HEK293 (cell line): ENCODE results near the gene NTSR1.

Experiments
- CTCF ChIA-PET: fragments of 350-600 bp; formaldehyde crosslinking; extraction: SDS; loops from one replicate; lab custom pipeline; 2021; ENCODE audit warnings: antibody characterized with exemption; lab: Yijun Ruan, JAX
- POLR2A ChIA-PET: fragments of 300-600 bp; formaldehyde crosslinking; extraction: SDS; loops from one replicate; lab custom pipeline; 2020; ENCODE audit warnings: antibody characterized with exemption, inconsistent platforms; lab: Yijun Ruan, JAX
- H3K27ac ChIP-seq: fragments of 200-500 bp; sonication (Bioruptor generic); 2 replicates; pipeline ENCODE4 v1.5.1; 2014; ENCODE audit warnings: low read depth, low read length, control low read depth, inconsistent platforms; ENCODE audit errors: extremely low read depth
- H3K36me3 ChIP-seq, 2 experiments: fragments of 200-500 bp in 1 of 2; sonication (Bioruptor generic) in 1 of 2; 1 replicate in 1 of 2; 2 replicates in 1 of 2; pipeline ENCODE4 v1.5.1; 2014 to 2017; ENCODE audit warnings: inconsistent platforms in 2 of 2, low read length in 2 of 2; ENCODE audit not compliant: control insufficient read depth in 2 of 2, insufficient read depth in 1 of 2
- H3K4me1 ChIP-seq: fragments of 200-500 bp; sonication (Bioruptor generic); 2 replicates; pipeline ENCODE4 v1.5.1; 2014; ENCODE audit warnings: mild to moderate bottlenecking, low read length, inconsistent platforms; ENCODE audit not compliant: control insufficient read depth, insufficient read depth
- H3K4me3 ChIP-seq: 2 replicates; pipeline ENCODE4 v1.5.1; 2011; ENCODE audit warnings: low read depth, mild to moderate bottlenecking, control low read depth, low read length, moderate library complexity
- H3K9me3 ChIP-seq: fragments of 200-500 bp; sonication (Bioruptor generic); 2 replicates; pipeline ENCODE4 v1.5.1; 2014; ENCODE audit warnings: low read depth, low read length, inconsistent platforms; ENCODE audit not compliant: control insufficient read depth, insufficient read depth
- GLIS1 ChIP-seq: fragments of 450-650 bp; formaldehyde crosslinking; IDR thresholded peaks from 2 replicates; pipeline ENCODE4 v1.5.1; 2016; ENCODE audit warnings: missing biosample characterization, missing genetic modification characterization
- MYNN ChIP-seq: fragments of 450-650 bp; formaldehyde crosslinking; IDR thresholded peaks from 2 replicates; pipeline ENCODE4 v1.5.1; 2016; ENCODE audit warnings: missing biosample characterization, missing genetic modification characterization, borderline replicate concordance
- SCRT2 ChIP-seq: fragments of 450-650 bp; formaldehyde crosslinking; IDR thresholded peaks from 2 replicates; pipeline ENCODE4 v1.5.1; 2016; ENCODE audit warnings: missing biosample characterization, missing genetic modification characterization
- WT1 ChIP-seq: fragments of 450-650 bp; formaldehyde crosslinking; IDR thresholded peaks from 2 replicates; pipeline ENCODE4 v1.5.1; 2016; ENCODE audit warnings: missing biosample characterization, missing genetic modification characterization
- YY2 ChIP-seq: fragments of 450-650 bp; formaldehyde crosslinking; IDR thresholded peaks from 2 replicates; pipeline ENCODE4 v1.5.1; 2016; ENCODE audit warnings: missing biosample characterization, missing genetic modification characterization
- ZBTB48 ChIP-seq: fragments of 450-650 bp; formaldehyde crosslinking; IDR thresholded peaks from 2 replicates; pipeline ENCODE4 v1.5.1; 2016; ENCODE audit warnings: missing biosample characterization, missing genetic modification characterization
- ZFHX2 ChIP-seq: fragments of 450-650 bp; formaldehyde crosslinking; conservative IDR thresholded peaks from 2 replicates; pipeline ENCODE4 v1.5.1; 2016; ENCODE audit warnings: missing biosample characterization, missing genetic modification characterization
- ZFP69B ChIP-seq: fragments of 450-650 bp; formaldehyde crosslinking; IDR thresholded peaks from 2 replicates; pipeline ENCODE4 v1.5.1; 2016; ENCODE audit warnings: missing biosample characterization, missing genetic modification characterization
- ZIC2 ChIP-seq: fragments of 450-650 bp; formaldehyde crosslinking; IDR thresholded peaks from 2 replicates; pipeline ENCODE4 v1.5.1; 2016; ENCODE audit warnings: missing biosample characterization, missing genetic modification characterization
- ZNF140 ChIP-seq: fragments of 450-650 bp; formaldehyde crosslinking; IDR thresholded peaks from 2 replicates; pipeline ENCODE4 v1.5.1; 2016; ENCODE audit warnings: missing biosample characterization, missing genetic modification characterization
- ZNF423 ChIP-seq: fragments of 450-650 bp; formaldehyde crosslinking; IDR thresholded peaks from 2 replicates; pipeline ENCODE4 v1.5.1; 2016; ENCODE audit warnings: missing biosample characterization, missing genetic modification characterization
- ZNF560 ChIP-seq: fragments of 450-650 bp; formaldehyde crosslinking; IDR thresholded peaks from 2 replicates; pipeline ENCODE4 v1.5.1; 2017; ENCODE audit warnings: missing biosample characterization, missing genetic modification characterization, borderline replicate concordance
- ZNF670 ChIP-seq: fragments of 450-650 bp; formaldehyde crosslinking; IDR thresholded peaks from 2 replicates; pipeline ENCODE4 v1.5.1; 2016; ENCODE audit warnings: missing biosample characterization, missing genetic modification characterization, low read depth
- TF ChIP-seq, protein P1 (sequence below): fragments of 450-650 bp; formaldehyde crosslinking; IDR thresholded peaks from 2 replicates; pipeline ENCODE4 v1.5.1; 2016; ENCODE audit warnings: missing biosample characterization, missing genetic modification characterization
- TF ChIP-seq, protein P2 (sequence below): fragments of 450-650 bp; formaldehyde crosslinking; IDR thresholded peaks from 2 replicates; pipeline ENCODE4 v1.5.1; 2017; ENCODE audit warnings: missing biosample characterization, missing genetic modification characterization
- TF ChIP-seq, protein P3 (sequence below): fragments of 450-650 bp; formaldehyde crosslinking; conservative IDR thresholded peaks from 2 replicates; pipeline ENCODE4 v1.5.1; 2016; ENCODE audit warnings: low read depth, missing biosample characterization, missing genetic modification characterization
- TF ChIP-seq, protein P4 (sequence below): fragments of 450-650 bp; IDR thresholded peaks from 2 replicates; pipeline ENCODE4 v1.5.1; 2018; ENCODE audit warnings: missing biosample characterization, mild to moderate bottlenecking, missing genetic modification characterization
- TF ChIP-seq, protein P5 (sequence below): fragments of 450-650 bp; formaldehyde crosslinking; IDR thresholded peaks from 2 replicates; pipeline ENCODE4 v1.5.1; 2016; ENCODE audit warnings: missing biosample characterization, missing genetic modification characterization
- TF ChIP-seq, protein P6 (sequence below): fragments of 450-650 bp; formaldehyde crosslinking; IDR thresholded peaks from 2 replicates; pipeline ENCODE4 v1.5.1; 2016; ENCODE audit warnings: missing biosample characterization, missing genetic modification characterization
- TF ChIP-seq, protein P7 (sequence below): fragments of 450-650 bp; formaldehyde crosslinking; IDR thresholded peaks from 2 replicates; pipeline ENCODE4; 2016; ENCODE audit warnings: missing biosample characterization, missing genetic modification characterization

Gene NTSR1

DNA sequence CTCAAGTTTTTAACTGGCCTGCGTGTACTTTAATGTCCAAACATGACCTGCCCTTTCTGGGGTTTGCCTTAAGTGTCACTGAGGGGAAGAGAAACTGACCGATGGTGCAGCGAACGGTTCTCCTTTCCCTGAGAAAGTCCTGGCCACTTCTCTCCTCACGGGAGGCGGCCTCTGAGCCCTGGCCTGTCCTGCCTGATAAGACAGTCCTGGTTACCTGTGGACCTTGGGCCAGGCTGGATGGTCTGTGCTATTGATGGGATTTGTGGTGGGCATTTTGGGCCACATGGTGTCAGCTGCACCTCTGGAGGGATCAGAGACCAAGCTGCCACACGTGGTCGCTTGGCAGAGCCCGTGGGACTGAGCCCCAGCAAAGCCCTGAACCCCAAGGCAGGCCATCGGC lies 11.6 kb upstream of the NTSR1 start (continued):
- TF ChIP-seq, protein P1, sequence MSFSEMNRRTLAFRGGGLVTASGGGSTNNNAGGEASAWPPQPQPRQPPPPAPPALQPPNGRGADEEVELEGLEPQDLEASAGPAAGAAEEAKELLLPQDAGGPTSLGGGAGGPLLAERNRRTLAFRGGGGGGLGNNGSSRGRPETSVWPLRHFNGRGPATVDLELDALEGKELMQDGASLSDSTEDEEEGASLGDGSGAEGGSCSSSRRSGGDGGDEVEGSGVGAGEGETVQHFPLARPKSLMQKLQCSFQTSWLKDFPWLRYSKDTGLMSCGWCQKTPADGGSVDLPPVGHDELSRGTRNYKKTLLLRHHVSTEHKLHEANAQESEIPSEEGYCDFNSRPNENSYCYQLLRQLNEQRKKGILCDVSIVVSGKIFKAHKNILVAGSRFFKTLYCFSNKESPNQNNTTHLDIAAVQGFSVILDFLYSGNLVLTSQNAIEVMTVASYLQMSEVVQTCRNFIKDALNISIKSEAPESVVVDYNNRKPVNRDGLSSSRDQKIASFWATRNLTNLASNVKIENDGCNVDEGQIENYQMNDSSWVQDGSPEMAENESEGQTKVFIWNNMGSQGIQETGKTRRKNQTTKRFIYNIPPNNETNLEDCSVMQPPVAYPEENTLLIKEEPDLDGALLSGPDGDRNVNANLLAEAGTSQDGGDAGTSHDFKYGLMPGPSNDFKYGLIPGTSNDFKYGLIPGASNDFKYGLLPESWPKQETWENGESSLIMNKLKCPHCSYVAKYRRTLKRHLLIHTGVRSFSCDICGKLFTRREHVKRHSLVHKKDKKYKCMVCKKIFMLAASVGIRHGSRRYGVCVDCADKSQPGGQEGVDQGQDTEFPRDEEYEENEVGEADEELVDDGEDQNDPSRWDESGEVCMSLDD, result no peak
- no peak for TF ChIP-seq ZFP69B (tag by site-specific recombination)
- TF ChIP-seq, protein P2, sequence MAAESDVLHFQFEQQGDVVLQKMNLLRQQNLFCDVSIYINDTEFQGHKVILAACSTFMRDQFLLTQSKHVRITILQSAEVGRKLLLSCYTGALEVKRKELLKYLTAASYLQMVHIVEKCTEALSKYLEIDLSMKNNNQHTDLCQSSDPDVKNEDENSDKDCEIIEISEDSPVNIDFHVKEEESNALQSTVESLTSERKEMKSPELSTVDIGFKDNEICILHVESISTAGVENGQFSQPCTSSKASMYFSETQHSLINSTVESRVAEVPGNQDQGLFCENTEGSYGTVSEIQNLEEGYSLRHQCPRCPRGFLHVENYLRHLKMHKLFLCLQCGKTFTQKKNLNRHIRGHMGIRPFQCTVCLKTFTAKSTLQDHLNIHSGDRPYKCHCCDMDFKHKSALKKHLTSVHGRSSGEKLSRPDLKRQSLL (tag by site-specific recombination), result no peak
- TF ChIP-seq, protein P3, sequence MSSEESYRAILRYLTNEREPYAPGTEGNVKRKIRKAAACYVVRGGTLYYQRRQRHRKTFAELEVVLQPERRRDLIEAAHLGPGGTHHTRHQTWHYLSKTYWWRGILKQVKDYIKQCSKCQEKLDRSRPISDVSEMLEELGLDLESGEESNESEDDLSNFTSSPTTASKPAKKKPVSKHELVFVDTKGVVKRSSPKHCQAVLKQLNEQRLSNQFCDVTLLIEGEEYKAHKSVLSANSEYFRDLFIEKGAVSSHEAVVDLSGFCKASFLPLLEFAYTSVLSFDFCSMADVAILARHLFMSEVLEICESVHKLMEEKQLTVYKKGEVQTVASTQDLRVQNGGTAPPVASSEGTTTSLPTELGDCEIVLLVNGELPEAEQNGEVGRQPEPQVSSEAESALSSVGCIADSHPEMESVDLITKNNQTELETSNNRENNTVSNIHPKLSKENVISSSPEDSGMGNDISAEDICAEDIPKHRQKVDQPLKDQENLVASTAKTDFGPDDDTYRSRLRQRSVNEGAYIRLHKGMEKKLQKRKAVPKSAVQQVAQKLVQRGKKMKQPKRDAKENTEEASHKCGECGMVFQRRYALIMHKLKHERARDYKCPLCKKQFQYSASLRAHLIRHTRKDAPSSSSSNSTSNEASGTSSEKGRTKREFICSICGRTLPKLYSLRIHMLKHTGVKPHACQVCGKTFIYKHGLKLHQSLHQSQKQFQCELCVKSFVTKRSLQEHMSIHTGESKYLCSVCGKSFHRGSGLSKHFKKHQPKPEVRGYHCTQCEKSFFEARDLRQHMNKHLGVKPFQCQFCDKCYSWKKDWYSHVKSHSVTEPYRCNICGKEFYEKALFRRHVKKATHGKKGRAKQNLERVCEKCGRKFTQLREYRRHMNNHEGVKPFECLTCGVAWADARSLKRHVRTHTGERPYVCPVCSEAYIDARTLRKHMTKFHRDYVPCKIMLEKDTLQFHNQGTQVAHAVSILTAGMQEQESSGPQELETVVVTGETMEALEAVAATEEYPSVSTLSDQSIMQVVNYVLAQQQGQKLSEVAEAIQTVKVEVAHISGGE, result no peak

DNA sequence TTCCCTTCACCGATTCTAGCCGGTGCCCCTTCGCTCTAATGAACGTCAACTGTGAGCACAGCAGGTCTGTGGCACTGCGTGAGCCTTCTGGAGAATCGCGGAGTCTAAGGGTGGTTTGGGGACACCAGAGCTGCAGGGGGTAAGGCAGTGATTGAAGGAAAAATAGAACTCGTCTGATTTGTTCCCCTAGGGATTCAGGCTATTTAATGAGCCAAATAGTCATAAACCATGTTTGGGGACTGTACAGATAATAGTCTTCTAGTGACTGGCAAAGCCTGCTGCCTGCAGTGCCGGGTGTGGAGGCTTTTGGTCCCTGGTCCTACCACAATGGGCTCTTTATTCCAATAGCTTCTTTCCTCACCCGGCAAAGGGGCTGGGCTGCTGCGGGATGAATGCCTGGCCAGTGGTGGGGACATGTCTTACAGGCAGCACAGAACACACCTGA lies 11.1 kb upstream of the NTSR1 start:
- POLR2A ChIA-PET, result no interaction called here
- Histone ChIP-seq H3K4me1 (peaks cover 2% of the 10 kb centered on the region; the same call in 1 of the 2 replicates), H3K9me3 (no peaks in the 10 kb centered on the region)
- TF ChIP-seq, protein P4, sequence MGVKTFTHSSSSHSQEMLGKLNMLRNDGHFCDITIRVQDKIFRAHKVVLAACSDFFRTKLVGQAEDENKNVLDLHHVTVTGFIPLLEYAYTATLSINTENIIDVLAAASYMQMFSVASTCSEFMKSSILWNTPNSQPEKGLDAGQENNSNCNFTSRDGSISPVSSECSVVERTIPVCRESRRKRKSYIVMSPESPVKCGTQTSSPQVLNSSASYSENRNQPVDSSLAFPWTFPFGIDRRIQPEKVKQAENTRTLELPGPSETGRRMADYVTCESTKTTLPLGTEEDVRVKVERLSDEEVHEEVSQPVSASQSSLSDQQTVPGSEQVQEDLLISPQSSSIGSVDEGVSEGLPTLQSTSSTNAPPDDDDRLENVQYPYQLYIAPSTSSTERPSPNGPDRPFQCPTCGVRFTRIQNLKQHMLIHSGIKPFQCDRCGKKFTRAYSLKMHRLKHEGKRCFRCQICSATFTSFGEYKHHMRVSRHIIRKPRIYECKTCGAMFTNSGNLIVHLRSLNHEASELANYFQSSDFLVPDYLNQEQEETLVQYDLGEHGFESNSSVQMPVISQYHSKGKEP (tag by site-specific recombination), result no peak
- TF ChIP-seq ZIC2 (peak; percentile 87), GLIS1 (peak; percentile 88), ZNF423 (tag by site-specific recombination) (peak; percentile 57)
- TF ChIP-seq, all 188 proteins: peak for 3
- CTCF ChIA-PET, result interaction anchor here (1.2 kb wide), 1 partner anchor 9 kb away, joined by 4 read pairs; no protein-coding TSS in a partner anchor
- Histone ChIP-seq H3K27ac (no peak overlapping the region), H3K36me3 (no peaks in the 10 kb centered on the region), H3K4me3 (no peak overlapping the region)

DNA sequence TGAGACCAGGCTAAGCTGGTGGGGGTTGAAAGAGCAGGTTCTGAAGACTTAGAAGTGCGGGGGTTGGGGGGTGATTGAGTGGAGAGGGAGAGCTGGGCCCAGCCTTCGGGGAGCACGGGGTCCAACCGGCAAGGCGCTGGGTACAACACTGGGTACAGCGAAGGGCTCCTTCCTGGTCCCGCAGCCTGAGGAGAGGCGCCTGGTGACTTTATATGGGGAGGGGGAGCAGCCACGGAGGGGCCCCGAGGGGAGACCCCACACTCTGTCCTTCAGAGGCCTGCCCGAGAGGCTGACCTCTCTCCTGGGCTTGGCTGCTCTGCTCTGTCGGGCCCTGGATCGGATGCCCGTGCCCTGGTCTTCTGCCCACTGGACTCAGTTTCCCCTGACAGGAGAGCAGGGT lies 10.4 kb upstream of the NTSR1 start:
- Histone ChIP-seq H3K36me3 (no peaks in the 10 kb centered on the region), H3K4me3 (no peak overlapping the region), H3K9me3 (no peaks in the 10 kb centered on the region), H3K4me1 (peaks cover 2% of the 10 kb centered on the region; the same call in 1 of the 2 replicates), H3K27ac (no peak overlapping the region)
- ChIA-PET CTCF (interaction anchor here (0.6 to 1.2 kb wide), 2 partner anchors 10 to 72 kb away, joined by 3 to 4 read pairs; no protein-coding TSS in a partner anchor), POLR2A (no interaction called here)
- TF ChIP-seq ZNF560, result no peak
- TF ChIP-seq ZFHX2 (tag by site-specific recombination), result no peak
- no peak for TF ChIP-seq SCRT2
- no peak for TF ChIP-seq ZNF670 (tag by site-specific recombination)
- no peak for TF ChIP-seq ZBTB48 (tag by site-specific recombination)
- TF ChIP-seq ZNF140 (tag by site-specific recombination), result no peak
- TF ChIP-seq, protein P5, sequence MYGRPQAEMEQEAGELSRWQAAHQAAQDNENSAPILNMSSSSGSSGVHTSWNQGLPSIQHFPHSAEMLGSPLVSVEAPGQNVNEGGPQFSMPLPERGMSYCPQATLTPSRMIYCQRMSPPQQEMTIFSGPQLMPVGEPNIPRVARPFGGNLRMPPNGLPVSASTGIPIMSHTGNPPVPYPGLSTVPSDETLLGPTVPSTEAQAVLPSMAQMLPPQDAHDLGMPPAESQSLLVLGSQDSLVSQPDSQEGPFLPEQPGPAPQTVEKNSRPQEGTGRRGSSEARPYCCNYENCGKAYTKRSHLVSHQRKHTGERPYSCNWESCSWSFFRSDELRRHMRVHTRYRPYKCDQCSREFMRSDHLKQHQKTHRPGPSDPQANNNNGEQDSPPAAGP (tag by site-specific recombination), result no peak
- no peak for TF ChIP-seq WT1 (tag by site-specific recombination)
- TF ChIP-seq, protein P6, sequence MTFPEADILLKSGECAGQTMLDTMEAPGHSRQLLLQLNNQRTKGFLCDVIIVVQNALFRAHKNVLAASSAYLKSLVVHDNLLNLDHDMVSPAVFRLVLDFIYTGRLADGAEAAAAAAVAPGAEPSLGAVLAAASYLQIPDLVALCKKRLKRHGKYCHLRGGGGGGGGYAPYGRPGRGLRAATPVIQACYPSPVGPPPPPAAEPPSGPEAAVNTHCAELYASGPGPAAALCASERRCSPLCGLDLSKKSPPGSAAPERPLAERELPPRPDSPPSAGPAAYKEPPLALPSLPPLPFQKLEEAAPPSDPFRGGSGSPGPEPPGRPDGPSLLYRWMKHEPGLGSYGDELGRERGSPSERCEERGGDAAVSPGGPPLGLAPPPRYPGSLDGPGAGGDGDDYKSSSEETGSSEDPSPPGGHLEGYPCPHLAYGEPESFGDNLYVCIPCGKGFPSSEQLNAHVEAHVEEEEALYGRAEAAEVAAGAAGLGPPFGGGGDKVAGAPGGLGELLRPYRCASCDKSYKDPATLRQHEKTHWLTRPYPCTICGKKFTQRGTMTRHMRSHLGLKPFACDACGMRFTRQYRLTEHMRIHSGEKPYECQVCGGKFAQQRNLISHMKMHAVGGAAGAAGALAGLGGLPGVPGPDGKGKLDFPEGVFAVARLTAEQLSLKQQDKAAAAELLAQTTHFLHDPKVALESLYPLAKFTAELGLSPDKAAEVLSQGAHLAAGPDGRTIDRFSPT, result no peak
- TF ChIP-seq MYNN (tag by site-specific recombination), result no peak
- TF ChIP-seq, protein P7, sequence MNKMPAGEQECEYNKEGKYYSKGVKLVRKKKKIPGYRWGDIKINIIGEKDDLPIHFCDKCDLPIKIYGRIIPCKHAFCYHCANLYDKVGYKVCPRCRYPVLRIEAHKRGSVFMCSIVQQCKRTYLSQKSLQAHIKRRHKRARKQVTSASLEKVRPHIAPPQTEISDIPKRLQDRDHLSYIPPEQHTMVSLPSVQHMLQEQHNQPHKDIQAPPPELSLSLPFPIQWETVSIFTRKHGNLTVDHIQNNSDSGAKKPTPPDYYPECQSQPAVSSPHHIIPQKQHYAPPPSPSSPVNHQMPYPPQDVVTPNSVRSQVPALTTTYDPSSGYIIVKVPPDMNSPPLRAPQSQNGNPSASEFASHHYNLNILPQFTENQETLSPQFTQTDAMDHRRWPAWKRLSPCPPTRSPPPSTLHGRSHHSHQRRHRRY (tag by site-specific recombination), result no peak
- no peak for TF ChIP-seq YY2 (tag by site-specific recombination)
